Femur (tissue), 1 donor: ENCODE measurements around the gene PDGFRB.
A peak's percentile ranks its signal among the peaks of the same experiment; 100 is the strongest.

Experiments
- DNase-seq: peaks from one replicate; pipeline ENCODE4 v3.0.0-alpha.2; 2017

Gene PDGFRB

DNA sequence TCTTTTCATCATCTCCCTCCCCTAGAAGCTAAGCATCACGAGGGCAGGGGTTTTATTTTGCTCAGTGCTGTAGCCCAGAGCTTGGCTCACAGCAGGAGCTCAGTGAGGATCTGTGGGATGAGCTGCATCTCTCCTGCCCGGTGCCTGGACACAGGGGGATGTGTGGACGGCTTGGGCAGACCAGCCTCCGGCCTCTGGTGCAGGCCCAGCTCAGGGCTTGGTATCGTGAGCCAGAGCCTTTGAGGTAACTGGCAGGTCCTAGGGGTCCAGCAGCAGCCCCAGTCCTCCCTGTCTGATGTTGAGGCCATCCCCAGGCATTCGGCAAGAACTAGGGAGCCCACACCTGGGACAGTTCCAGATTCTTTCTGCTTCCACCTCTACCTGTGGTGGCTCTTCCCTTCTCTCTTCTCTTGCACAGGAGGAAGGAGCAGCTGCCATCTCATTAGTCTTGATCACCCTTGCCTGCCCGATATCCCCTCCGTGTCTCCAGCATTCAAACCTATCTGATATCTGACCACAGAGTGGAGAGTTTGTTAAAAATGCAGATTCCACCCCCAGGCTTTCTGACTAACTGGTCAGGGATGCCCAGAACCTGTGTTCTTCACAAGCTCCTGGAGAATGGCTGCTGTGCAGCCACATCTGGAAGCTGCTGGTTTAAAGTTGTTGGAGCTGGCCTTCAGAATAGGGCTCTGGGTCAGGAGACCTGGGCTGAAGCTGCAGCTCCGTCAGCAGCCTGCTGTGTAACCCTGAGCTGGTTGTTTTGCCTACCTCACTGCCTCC is 26.3 kb upstream of the PDGFRB start:
- no peak for DNase-seq

DNA sequence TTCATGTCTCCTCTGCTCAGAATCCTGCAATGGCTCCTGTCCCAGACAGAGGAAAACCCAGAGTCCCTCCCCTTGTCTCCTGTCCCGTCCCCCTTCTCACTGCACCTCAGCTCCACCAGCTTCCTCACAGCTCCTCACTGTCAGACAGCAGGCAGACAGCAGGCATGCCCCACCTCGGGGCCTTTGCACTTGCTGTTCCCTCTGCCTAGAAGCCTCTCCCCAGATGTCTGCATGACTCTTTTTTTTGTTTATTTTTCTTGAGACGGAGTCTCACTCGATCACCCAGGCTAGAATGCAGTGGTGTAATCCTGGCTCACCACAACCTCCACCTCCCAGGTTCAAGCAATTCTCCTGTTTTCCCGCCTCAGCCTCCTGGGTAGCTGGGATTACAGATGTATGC is 25.4 kb upstream of the PDGFRB start:
- DNase-seq: no peak

DNA sequence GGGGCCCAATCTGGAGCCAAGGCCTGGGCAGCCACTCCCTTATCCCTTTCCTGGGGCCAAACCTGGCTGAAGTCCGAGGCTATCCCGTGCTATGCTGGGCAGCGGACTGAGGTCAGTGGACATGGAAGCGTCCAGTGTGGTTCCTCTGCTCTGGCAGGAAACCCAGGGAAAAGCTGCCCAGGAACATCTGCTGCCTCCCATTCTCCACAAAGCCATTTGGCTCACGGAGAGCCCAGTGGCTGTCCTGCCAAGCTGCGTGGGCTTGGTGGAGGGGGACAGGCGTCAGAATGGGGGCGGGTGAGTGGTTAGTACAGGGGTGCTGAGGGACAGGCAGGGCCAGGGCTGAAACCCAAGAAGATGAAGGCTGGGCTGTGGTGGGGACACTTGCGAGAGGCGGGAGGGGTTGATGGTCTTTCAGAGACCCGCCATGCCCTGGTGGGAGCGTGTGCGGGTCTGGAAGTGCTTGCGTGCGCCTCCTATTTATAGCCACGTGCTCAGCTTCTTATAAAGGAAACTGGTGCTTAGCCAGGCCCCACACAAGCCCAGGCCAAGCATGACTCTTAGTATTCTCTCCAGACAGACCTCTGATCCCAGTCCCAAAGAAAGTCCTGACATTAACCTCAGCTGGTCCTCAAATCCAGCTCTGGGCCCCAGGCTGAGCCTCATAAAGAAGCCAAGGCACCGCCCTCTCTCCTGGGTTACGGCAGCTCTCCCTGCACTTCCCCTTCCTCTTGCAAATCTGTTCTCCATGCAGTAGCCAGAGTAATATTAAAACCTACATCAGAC is 24.8 kb upstream of the PDGFRB start:
- peak; percentile 89 for DNase-seq

DNA sequence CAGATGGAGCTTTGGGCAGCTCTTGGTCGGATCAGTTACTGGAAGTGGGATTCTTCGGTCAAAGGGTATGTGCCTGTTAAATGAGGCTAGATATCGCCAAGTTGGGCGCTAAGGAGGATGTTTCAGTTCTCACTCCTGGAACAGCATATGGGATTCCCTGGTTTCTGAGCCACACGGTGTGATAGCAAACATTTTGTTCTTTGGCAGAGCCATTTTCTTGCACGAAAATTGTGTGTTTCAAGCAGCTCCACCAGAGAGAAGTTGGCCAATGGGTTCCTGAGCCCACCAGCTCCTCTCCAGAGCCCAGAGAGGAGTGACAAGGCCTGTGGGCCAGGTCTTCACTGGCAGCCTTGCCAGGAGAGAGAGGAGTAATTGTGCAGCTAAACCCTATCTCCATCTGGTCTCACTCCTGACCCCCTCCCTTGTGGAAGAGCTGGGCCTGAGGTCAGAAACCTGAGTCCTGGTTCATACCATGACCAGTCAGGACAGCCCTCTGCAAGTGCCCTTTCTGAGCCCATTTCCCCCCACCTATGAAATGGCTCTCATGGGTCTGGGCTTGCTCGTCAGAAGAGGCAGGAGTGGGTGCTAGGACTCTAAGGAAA is 23.5 kb upstream of the PDGFRB start:
- no peak for DNase-seq

DNA sequence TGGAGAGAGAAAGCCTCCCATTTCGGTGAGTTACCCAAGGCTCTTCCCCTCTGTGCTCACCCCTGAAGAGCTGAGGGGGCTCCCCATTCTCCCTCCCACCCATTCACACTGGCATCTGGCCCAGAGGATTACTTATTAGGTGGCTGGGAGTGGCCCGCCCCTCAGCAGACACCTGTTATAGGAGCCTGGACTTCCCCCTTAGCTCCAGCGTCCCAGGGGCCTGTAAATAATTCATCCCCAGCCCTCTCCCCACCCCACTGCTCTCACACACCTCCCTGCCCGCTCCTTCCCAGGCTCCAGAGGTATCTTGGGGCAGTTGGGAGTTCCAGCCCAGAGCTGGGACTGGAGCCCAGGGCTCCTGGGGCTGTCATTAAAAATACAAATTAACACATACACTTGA is 22.6 kb upstream of the PDGFRB start:
- no peak for DNase-seq

DNA sequence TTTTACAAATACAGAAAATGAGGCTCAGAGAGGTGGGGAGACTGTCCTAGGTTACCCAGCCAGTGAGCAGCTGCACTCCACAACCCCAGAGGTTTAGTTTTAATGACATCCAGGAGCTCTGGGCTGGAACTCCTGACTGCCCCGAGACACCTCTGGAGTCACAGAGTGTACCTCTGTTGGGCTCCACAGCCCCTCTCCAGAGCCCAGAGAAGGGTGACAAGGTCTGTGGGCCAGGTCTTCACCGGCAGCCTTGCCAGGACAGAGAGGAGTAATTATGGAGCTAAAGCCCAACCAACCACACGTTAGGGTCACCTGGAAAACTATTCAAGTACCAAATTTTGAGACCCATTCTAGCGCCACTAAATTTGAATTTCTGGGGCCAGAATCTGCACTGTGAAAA is 22.1 kb upstream of the PDGFRB start:
- DNase-seq: no peak

DNA sequence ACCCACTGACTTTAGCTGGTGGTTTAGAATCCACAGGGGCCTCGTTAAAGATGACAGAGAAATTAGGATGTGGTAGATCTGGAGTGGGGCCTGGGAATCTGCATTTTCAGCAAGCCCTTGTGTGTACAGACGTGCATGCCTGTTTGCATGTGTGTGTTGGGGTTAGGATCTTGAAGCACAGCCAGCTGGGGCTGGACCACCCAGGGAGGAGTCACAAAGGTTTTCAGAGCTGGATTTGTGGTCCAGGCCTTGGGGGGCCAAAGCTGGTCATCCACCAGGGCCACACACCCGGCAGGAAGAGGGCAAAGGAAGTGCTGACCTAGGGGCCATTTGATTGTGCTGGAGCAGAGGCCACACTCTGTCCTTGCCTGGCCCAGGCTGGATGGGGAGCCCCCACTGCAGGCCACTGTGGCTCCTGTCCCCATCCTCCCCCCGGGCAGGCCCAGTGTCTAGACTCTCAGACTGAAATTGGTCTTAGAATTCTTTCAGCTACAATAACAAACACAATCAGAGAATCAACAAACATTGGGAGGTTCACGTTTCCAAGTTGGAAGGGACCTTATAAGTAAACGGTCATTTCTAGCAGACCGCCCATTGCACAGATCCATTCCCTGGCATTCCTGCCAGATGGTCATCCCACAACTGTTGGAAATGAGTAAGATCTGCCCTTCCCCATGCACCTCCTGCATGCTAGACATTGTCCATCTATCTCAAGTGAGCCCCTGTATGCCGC is 21.3 kb upstream of the PDGFRB start:
- DNase-seq: no peak

DNA sequence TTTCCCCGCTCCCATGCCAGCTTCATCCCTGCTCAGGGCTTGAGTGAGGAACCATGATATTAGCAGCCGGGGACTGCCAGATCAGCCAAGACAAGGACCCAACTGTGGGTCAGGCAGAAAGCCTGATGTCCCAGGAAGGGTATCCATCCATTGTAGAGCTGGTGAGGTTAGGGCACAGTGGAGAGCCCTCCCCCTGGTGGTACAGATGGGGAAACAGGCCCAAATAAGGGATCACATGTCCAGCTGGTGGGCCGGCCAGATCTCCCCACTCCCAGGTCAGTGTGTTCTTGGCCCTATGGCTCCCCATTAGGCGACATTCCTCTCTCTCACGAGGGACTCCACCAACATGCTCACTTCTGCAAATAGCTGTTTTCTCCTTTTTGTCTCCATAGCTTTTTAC is 19.9 kb upstream of the PDGFRB start:
- DNase-seq: no peak

DNA sequence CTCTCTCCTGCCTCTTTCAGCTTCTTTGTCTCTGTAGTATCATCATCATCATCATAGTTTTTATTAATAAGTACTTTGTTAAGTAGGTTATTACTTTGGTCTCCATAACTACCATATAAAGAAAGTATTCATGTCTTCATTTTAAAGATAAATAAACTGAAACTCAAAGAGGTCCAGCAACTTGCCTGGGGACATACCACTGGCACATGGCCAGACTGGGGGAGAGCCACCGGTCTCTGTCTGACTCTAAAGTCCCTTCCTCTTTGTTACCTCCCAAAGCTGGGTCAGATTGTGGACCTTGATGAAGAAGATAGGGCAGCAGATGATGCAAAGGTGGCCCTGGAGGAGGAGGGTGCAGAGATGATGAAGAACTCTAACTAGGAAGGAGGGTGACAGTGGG is 19.4 kb upstream of the PDGFRB start:
- DNase-seq: no peak

DNA sequence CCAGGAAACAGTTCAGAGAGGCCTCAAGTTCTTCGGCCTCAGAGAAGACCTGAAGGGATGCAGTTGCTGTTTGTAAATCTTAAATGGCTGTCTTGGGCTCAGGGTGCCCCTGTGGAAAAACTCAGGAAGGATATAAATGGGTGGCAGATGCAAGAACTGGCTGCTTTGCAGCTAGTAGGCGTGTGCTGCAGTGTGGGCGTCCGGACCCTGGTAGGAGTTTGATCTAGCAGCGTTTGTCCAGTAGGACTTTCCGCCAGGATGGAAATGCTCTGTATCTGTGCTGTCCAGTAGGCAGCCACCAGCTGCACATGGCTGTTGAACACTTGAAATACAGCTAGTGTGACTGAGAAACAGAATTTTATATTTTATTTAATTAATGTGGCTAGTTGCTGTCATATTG is 18.6 kb upstream of the PDGFRB start:
- no peak for DNase-seq

DNA sequence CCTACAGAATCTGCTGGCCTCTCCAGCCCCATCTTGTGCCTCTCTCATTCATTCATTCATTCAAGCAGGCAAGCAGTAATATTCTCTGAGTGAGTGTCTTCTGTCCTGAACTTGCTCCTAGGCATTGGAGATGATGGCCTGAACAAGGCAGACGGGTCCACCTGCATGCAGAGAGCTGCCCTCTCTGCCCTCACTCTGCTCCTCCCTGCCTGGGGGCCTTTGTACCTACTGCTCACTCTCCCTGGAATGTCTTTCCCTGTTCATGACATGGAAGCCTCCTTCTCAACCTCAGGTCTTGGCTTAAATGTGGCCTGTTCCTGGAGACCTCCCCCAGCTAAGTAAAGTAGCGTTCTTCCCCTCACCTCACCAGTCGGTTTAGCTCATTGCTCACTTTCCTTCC is 17.5 kb upstream of the PDGFRB start:
- no peak for DNase-seq

DNA sequence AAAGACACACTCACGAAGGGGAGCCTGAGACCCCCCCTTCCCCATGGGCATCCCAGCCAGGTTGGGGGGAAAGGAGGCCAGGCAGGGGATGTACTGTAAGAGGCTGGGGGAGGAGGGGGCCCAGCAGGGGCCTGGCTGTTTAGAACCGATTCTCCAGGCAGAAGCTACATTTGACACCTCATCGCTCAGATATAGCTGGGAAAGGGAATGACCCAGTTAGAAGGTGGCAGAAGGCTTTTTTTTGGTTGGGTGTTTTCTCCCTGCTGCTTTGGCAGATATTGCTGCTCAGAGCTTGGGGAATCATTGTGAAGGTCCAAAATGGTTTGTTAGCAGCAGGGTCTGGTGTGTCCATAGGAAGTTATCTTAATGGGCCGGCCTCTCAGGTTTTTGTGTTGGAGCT is 16.9 kb upstream of the PDGFRB start:
- DNase-seq: no peak

DNA sequence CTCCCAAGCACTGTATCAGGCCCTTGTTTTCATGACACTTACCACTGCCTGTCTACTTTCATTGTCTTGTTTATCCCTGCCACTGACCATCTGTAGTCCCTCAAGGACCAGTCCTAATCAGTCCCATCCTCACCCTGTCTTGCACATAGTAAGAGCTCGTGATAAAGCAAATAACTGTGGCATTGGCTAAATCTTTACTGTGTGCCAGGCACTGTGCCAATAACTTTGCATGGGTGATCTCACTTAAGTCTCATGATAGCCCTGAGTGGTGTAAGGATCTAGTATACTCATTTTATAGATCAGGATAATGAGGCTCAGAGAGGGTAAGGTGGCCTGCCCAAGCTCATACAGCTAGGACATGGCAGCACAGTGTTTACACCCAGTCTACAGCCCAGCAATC is 16.5 kb upstream of the PDGFRB start:
- DNase-seq: no peak

DNA sequence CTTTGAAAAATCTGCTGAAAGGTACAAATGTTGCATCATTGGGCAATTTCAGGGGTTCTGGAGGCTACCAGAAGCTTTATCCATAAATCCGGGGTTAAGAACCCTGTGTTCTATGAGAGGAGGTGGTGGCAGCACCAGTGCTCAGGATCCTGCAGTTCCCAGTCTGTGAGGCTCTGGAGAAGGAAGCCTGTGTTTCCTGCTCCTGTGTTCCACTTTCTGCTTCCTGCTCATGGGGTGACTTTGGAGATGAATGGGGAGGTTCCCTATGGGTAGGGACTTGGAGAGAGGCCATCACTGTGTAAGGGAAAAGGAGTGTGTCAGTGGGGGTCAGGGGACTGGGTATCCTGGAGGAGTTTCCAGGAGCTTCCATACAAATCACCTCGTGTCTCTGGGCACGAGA is 13.2 kb upstream of the PDGFRB start:
- DNase-seq: no peak

DNA sequence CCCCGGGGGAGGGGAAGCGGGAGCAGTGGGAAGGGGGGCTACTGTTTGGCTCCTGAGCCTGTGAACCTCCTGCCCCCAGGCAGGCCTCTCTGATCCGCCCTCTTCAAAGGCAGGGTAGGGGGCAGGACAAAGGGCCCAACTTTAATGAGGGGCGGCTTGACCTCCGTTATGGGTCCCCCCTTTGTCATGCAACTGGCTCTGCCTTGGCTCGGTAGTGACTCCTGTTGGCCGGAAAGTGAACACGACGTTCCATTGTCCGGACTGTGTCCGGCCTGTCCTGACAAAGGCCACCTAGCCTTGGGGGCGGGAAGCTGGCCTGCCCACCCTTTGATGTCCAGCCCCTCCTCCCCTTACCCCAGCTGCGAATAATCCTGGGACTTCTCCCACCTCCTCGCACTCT is 12.3 kb upstream of the PDGFRB start:
- no peak for DNase-seq

DNA sequence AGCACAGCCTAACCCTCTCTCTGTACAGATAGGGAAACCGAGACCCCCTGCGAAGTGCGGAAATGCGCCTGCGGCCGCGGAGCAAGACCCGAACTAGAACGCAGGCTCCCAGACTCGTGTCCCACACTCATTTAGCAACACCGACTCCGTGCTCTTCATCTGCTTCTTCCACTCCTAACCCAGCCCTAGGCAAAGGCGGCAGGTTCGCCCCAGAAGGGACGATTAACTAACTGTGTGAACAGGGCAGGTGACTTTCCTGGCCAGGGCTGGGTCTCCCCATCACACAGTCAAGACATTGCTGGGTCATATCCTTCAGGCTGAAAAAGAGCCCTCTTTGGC is 11.8 kb upstream of the PDGFRB start:
- no peak for DNase-seq

DNA sequence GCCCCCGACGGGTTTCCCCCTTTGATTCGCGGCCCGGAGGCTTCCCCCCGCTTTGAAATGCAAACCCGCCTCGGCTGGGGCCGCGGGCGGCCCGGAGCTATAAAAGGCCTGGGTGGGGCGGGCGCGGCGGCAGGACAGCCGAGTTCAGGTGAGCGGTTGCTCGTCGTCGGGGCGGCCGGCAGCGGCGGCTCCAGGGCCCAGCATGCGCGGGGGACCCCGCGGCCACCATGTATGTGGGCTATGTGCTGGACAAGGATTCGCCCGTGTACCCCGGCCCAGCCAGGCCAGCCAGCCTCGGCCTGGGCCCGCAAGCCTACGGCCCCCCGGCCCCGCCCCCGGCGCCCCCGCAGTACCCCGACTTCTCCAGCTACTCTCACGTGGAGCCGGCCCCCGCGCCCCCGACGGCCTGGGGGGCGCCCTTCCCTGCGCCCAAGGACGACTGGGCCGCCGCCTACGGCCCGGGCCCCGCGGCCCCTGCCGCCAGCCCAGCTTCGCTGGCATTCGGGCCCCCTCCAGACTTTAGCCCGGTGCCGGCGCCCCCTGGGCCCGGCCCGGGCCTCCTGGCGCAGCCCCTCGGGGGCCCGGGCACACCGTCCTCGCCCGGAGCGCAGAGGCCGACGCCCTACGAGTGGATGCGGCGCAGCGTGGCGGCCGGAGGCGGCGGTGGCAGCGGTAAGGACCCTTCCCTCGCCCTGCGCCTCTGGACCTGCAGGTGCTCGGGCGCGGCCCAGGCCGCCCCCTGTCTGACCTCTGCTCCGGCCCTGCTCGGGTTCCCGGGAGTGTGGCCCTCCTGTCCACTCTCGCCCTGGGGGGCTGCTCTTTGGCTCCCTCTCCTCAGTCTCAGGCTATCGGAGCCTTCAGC is 11.2 kb upstream of the PDGFRB start, which contains the start of gene CDX1:
Gene CDX1 (plus strand): TSS at position 129 of the 862 bp plus-strand sequence. CDS start 99 bp downstream, at position 228.
- no peak for DNase-seq

DNA sequence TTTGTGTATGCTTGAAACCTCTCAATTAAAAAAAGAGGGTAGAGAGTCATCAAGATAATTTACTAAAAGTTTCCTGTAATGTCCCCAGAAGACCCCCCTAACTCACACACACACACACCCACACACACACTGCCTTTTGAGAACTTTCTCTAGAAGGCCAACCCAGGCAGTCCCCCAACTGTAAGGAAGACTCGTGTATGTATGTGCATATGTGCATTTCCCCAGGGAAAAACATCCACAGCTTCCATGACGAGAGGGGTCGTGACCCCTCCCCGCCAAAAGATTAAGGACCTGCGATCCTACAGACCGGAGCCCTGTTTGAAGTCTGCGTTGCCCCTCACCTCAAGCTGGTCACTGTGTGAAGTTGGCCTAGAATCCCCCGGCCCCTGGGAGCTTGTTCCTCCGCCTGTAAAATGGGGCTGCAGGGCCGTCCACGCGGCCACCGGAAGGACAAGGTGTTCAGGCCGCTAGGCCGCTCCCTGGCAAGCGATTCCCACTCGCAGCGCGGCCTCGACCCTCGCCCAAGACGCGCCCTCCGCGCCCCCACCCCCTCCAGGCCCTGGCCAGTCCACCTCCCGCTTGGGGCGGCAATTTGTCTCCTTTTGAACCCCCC is 10.5 kb upstream of the PDGFRB start:
- no peak for DNase-seq

DNA sequence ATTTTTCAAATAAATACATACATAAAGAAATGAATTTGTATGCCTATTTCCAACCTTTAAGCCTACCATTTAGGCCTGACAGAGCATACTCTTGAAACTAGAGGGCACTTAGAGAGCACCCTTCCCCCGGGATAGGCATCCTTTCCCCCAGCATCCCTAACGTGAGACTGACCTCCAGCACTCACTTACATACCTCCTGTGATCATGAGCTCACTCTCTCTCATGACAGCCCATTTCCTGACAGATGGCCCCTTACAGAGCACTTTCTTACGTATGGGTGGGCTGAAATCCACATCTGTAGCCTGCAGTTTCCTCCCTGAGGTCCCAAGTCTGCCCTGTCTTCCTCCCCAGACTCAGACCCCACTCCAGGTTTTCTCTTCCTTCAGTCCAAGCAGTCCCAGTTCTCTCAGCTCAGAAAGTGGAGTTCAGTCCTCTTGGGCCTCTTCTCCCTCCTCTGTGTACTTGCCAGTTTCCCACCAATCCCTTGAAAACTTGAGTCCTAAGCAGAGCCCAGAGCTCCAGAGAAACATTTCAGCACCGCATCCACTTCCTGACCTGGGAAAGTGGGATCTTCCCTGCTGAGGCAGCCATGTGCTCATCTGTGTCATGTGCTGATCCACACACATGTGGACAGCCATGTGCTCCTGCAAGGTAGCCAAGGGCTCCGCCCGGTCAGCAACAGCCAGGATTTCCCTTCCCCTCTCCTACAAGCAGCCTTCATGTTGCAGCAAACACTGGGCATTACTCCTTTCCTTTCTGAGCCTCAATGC is 8.8 kb upstream of the PDGFRB start:
- DNase-seq: peak; percentile 84

DNA sequence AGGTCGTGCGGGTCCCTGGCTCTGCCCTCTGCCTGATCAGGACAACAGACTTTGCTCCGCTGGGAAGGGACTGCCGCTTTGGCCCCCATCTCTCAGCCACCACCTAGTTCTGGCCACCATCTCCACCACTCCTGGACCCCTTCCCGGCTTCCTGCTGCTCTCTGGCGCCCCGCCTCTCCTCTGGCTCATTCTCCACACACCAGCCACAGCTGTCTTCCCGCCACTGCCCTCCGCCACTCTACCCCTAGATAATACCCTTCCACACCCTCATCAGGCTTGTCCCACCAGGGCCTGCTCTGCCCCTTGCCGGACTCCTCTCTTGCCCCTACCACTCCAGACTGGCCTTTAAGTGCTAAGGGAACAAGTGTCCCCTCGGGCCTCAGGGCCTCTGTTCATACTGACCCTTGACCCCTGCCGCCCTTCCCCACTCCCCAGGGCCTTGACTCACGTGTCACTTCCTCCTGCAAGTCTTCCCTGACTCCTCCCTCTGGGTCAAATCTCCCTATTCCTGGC is 8.0 kb upstream of the PDGFRB start:
- DNase-seq: peak; percentile 85

DNA sequence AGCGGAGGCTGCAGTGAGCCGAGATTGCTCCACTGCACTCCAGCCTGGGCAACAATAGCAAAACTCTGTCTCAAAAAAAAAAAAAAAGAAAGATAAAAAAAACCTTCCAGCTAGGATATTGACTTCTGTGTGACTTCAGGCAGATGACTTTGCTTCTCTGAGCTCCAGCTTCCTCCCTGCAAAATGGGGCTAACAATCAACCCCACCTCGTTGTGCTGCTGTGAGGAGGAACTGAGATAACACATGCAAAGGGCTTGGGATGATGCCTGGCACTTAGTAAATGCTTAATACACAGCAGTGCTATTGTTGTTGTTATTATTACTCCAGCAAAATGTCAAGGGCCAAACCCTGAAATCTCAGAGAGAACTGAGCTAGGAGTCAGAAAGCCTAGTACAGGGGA is 7.4 kb upstream of the PDGFRB start:
- no peak for DNase-seq
